ENCODE results near the gene POU3F1.

- no peak for TF ChIP-seq POLR2A (IDR thresholded peaks at IDR 0.05)
- no peak for TF ChIP-seq CTCF (IDR thresholded peaks at IDR 0.05)
- TF ChIP-seq EP300 (IDR thresholded peaks at IDR 0.05), result no peak
Measured at GRCh38 chr1:38045401-38046332, 926 bp downstream of the POU3F1 start.

Data from ovary (tissue), 3 donors.